Right lung (tissue), 5 donors: Measurements from ENCODE around the gene CEP128. TPM values are rescaled to one million over a fixed set of nuclear protein-coding genes. Genes with fewer than 3 reads are reported as not detected.

Experiments
- DNase-seq, 2 donors: peaks; one replicate each; pipeline ENCODE4 v3.0.0-alpha.2; 2013
- polyA plus RNA-seq, 5 donors: library from polyadenylated mRNA; unstranded; fragments of 120-200 nt; gene quantifications; one replicate each; pipeline versions ENCODE4 v1.2.1 to v1.2.3, GENCODE V29; 2013; ENCODE audit warnings: inconsistent platforms in 1 of 5, low replicate concordance in 1 of 5; ENCODE audit not compliant: insufficient read length in 5 of 5, insufficient read depth in 1 of 5

The CEP128 gene
- polyA plus RNA-seq, 5 donors: 4.7 to 9.3 (median 7.7) TPM

DNA sequence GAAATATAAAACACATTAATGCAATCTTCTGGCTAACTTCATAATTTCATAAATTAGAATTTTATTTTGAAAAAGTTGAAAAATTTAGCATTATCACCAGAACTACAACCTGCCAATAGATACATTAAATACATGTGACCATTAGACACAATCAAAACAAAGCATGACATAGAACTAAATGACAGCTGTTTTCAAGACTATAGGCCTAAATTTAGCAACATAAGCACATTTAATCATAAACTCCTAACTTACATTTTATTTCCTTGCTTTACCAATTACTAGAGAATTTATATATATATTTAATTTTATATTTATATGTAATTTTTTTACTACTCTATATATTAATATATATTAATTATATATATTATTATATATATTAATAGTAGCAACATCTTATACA, 165.4 kb downstream of the CEP128 start:
- DNase-seq: no peak

- DNase-seq: no peak
Observed at GRCh38 chr14:80772504-80772903, 169.0 kb downstream of the CEP128 start.

DNA sequence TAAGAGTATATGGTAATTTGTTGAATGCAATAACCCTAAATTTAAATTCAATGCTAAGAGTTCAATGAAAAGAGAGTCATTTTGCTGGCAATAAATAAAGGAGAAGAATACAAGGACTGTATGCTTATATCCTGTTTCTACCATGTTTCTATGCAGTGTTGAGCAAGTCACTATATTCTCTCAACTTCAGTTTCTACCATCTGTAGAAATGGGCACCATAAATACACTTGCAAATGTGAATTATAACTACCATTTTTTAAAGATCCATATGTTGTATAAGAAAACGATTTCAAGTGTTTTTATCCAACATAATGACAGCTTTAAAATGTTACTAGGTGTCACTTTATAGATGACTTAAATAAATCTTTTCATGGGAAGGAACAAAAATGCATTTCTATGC, 170.3 kb downstream of the CEP128 start:
- DNase-seq: no peak

DNA sequence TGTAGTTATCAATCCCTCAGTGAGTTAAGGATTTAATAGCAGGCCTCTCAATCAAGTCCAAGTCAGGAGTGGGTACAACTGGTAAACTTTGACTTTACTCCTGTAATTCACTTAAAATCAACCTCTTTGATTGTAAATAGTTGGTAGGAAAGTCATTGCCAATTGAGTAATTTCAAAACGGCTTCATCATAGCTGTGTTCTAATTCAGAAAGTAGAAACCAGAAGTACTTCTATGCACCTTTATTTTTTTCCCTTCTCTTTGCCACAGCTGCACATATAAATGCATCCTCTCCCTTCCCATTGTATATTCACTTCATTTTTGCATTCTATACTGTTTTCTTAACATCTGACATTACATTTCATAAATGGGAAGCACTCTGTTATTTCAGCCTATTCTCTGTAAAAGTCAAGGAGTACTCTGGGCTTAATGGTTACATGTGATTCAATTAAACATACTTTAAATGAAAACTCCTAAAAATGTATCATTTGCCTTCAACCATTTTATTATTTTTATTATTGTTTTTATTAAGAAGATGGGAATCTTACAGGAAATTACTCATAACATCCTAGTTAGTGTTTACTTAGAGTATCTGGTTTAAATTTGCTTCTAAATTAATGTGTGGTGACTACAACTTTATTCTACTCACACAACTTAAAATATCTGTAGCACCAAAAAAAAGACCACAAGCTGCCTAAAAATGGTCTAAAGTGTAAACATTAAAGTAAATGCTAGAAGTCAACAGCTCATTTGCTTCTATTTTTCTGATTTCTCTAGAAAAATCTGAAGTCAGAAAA, 171.2 kb downstream of the CEP128 start:
- no peak for DNase-seq

GRCh38 chr14:80768646-80769045, 172.9 kb downstream of the CEP128 start:
- no peak for DNase-seq

DNA sequence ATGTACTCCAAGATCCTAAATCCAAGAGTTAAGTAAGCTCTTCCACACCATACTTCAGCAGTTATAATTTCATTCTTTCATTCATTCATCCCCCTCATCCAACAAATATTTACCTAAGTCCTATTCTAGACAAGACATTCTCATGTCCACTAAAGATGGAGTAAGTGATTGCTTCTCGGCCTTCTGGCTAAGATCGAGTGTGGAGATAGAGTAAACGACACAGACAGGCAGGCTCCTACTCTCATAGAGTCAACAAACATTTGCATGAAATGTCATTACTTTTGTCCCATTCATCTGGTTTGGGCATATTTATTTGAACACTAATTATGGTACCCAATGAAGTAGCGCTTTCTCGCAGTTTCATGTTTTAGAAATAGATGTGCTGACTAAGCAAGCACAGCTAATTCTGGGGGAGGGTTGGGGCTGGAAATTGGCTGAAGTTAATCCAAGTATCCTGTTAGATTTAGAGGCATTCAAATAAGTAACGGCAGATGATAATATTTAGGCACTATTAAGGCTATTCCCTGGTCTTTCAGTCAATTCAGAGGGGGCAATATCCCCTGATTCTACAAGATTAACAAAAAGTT, 176.5 kb downstream of the CEP128 start:
- DNase-seq: no peak

GRCh38 chr14:80764496-80764895, 177.0 kb downstream of the CEP128 start:
- no peak for DNase-seq

DNA sequence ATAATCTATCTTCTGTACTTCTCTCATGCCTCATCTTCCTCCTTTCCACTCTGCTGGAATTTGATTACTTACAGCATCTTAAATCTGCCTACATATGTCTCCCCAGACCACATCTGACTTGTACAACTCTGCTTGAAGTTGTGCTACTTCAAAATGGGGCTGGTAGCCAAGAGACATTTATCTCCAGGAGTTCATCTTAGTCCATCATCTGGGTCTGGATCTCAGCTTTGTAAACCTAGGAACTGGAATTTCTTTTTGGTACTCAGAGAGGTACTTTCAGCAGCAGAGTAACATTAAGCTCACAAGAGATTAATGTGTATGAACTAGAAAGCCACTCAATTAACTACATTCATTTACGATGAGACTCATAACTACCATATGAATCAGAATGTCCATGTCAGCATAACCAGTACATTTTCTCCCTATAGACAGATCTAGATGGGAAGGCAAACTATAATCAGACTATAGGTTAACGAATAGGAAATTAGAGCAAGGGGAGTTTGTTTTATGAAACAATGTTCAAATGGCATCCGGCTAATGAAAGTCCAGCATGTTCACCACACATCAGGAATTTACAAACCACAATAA, 178.8 kb downstream of the CEP128 start:
- DNase-seq: no peak

DNA sequence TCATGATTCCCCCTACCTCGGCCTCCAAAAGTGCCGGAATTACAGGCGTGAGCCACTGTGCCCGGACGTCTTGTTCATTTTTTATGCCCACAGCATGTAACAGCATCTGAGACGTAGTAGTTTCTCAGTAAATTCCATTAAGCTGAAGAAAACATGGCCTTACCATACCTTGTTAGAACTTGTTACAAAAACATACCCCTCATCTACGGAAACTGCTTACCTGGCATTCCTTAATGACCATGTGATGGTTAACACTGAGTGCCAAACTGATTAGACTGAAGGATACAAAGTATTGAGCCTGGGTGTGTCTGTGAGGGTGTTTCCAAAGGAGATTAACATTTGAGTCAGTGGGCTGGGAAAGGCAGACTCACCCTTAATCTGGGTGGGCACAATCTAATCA, 186.8 kb downstream of the CEP128 start:
- DNase-seq: no peak

GRCh38 chr14:80751285-80751684, 190.3 kb downstream of the CEP128 start:
- no peak for DNase-seq

- no peak for DNase-seq
Observed at GRCh38 chr14:80726211-80726610, 215.3 kb downstream of the CEP128 start.

DNA sequence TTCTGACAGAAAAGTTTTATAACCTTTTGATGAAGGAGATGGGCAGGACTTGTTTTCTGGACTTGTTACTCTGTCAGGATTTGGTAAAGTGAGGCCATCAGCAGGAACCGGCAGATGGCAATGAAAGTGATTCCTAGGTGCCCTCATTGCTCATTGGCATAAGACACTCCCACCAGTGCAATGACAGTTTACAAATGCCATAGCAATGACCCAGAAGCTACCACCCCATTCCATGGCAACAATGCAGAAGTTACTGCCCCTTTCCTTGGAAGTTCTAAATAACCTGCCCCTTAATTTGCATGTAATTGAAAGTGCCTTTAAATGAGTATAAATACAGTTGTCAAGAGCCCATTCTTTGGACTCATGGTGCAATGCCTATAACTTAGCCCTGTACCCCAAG, 222.6 kb downstream of the CEP128 start:
- no peak for DNase-seq

- no peak for DNase-seq
Observed at GRCh38 chr14:80714474-80714873, 227.1 kb downstream of the CEP128 start.

- no peak for DNase-seq
Observed at GRCh38 chr14:80713076-80713850, 228.3 kb downstream of the CEP128 start.

DNA sequence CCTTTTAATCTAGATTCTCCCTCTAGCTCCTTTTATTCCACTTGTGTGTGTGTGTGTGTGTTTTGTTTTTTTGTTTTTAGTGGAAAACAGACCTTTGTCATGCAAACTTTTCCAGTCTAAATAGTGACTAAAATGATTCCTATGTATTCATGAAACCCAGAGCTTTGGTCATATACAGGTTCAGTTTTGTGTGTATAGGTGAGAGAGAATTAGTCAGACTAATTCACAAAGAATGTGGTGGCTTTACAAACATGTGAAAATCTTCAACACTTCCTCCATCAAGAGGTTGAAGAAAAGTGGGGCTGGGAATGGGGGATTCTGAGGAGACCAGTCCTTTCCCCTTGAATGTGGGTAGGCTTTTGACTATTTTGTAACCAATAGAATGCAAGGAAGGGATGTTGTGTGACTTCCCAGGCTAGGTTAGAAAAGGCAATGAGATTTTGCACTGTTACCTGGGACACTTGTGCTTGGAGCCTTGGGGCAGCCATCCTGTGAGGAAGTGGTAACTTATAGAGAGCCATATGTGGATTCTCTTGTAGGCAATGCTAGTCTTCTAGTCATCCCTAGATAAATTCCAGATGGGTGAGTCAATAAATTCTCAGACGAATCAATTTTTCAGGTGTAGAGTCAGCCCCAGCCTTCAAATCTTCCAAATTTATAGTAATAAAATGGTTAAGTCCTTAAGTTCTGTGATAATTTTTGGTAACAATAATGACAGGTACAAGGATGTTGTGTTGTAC, 236.1 kb downstream of the CEP128 start:
- DNase-seq: no peak

GRCh38 chr14:80700601-80701000, 240.9 kb downstream of the CEP128 start:
- DNase-seq: no peak

GRCh38 chr14:80699861-80700260, 241.7 kb downstream of the CEP128 start:
- DNase-seq: no peak

DNA sequence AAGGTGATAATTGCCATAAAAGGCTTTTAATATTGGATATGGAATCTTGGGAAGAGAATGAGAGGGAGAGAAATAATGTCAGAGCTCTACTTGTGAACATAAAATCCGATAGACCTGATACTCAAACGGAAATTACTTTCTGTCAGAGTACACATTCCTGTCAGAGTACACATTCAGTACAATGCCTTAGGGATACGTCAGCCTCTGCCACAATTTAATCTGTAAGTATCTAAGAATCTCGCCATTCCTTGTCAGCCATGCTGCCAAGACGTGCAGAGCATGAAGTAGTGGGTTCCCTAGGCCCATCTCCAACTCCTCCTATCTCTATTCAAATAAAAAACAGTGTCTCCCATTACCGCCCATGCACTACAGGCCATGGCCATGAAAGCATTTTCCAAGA, 242.6 kb downstream of the CEP128 start:
- no peak for DNase-seq

GRCh38 chr14:80695869-80696268, 245.7 kb downstream of the CEP128 start:
- no peak for DNase-seq

DNA sequence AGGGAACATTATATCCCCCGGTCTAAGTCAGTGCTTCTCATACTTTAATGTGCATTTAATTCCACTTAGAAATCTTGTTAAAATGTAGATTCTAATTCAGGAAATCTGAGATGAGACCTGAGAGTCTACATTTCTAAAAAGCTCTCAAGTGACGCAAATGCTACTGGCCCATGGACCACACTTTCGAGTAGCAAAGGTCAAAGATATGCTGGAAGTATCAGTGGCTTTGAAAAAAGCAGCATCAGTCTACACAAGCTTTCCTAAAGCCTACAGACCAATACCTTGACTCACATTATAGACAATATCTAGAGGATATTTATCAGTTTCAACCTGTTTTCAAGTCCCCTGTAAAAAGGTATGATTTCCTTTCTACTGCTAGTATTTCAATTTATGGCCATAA, 248.6 kb downstream of the CEP128 start:
- DNase-seq: no peak

- DNase-seq: no peak
Observed at GRCh38 chr14:80681651-80682050, 259.9 kb downstream of the CEP128 start.

- DNase-seq: no peak
Observed at GRCh38 chr14:80679273-80679672, 262.3 kb downstream of the CEP128 start.
